Neural progenitor cell (in vitro differentiated cells): ENCODE measurements around the gene NEURL4. TPM values are rescaled to one million over a fixed set of nuclear protein-coding genes. Genes with fewer than 3 reads are reported as not detected.

ENCODE experiments used
- DNase-seq: peaks from one replicate; pipeline ENCODE4 v3.0.0-alpha.2; 2016; ENCODE audit warnings: low spot score
- H2AFZ ChIP-seq: fragments of 200-600 bp; sonication (generic); replicated peaks from 2 replicates; pipeline ENCODE4 v1.6.1; 2016; ENCODE audit warnings: antibody characterized with exemption
- H3F3A ChIP-seq: fragments of 200-600 bp; sonication (generic); 2 replicates; pipeline ENCODE4 v1.6.1; 2016; ENCODE audit warnings: antibody characterized with exemption, low read depth
- H3K27ac ChIP-seq: fragments of 200-600 bp; sonication (generic); 2 replicates; pipeline ENCODE4 v1.5.1; 2016; ENCODE audit warnings: mild to moderate bottlenecking
- H3K27me3 ChIP-seq: fragments of 200-600 bp; sonication (generic); 2 replicates; pipeline ENCODE4 v1.6.1; 2016; ENCODE audit warnings: mild to moderate bottlenecking, moderate library complexity
- H3K36me3 ChIP-seq: fragments of 200-600 bp; sonication (generic); 2 replicates; pipeline ENCODE4 v1.5.1; 2016
- H3K4me1 ChIP-seq: fragments of 200-600 bp; sonication (generic); 2 replicates; pipeline ENCODE4 v1.6.1; 2016; ENCODE audit warnings: mixed run types
- H3K4me2 ChIP-seq: fragments of 200-600 bp; sonication (generic); 2 replicates; pipeline ENCODE4 v1.6.1; 2016
- H3K4me3 ChIP-seq: fragments of 200-600 bp; sonication (generic); 2 replicates; pipeline ENCODE4 v1.5.1; 2016
- H3K79me2 ChIP-seq: fragments of 200-600 bp; sonication (generic); 2 replicates; pipeline ENCODE4 v1.6.1; 2016; ENCODE audit warnings: low read depth
- H3K9ac ChIP-seq: fragments of 200-600 bp; sonication (generic); 2 replicates; pipeline ENCODE4 v1.6.1; 2016
- H3K9me3 ChIP-seq: fragments of 200-600 bp; sonication (generic); 2 replicates; pipeline ENCODE4 v1.5.1; 2016; ENCODE audit warnings: low read depth
- H4K20me1 ChIP-seq: fragments of 200-600 bp; sonication (generic); 2 replicates; pipeline ENCODE4 v1.6.1; 2016; ENCODE audit warnings: low read depth
- H3K27ac Mint-ChIP-seq: 3 replicates; pipeline ENCODE4 v1.8.0; 2021; ENCODE audit warnings: mixed read lengths
- H3K27me3 Mint-ChIP-seq: 2 replicates; pipeline ENCODE4 v1.8.0; 2022; ENCODE audit warnings: low read depth, mild to moderate bottlenecking, inconsistent platforms, moderate library complexity, mixed read lengths; ENCODE audit not compliant: insufficient read depth
- H3K36me3 Mint-ChIP-seq: 3 replicates; pipeline ENCODE4 v1.8.0; 2021; ENCODE audit warnings: mixed read lengths
- H3K4me1 Mint-ChIP-seq: 3 replicates; pipeline ENCODE4 v1.8.0; 2021; ENCODE audit warnings: mixed read lengths
- H3K4me3 Mint-ChIP-seq: 3 replicates; pipeline ENCODE4 v1.8.0; 2021; ENCODE audit warnings: mild to moderate bottlenecking, moderate library complexity, mixed read lengths
- H3K9me3 Mint-ChIP-seq: 3 replicates; pipeline ENCODE4 v1.8.0; 2020; ENCODE audit warnings: mixed read lengths
- CTCF ChIP-seq: fragments of 200-600 bp; sonication (generic); IDR thresholded peaks from 2 replicates; pipeline ENCODE4 v1.5.1; 2017; ENCODE audit warnings: antibody characterized with exemption, mild to moderate bottlenecking
- EZH2 ChIP-seq: fragments of 200-600 bp; sonication (generic); IDR thresholded peaks from 2 replicates; pipeline ENCODE4 v1.6.1; 2017; ENCODE audit warnings: antibody characterized with exemption, mild to moderate bottlenecking, moderate library complexity
- EZH2phosphoT487 ChIP-seq: fragments of 200-600 bp; sonication (generic); IDR thresholded peaks from 2 replicates; pipeline ENCODE4 v1.6.1; 2017; ENCODE audit warnings: antibody characterized with exemption
- total RNA-seq: library from RNA; depleted of rRNA; stranded (reverse); fragments of >200 nt; gene quantifications from 2 replicates; pipeline ENCODE4 v1.2.3, GENCODE V29; 2015; ENCODE audit warnings: low replicate concordance

Gene NEURL4
- total RNA-seq, 1 donor from 2014 or later = 5.1 TPM

GRCh38 chr17:7352503-7352889 lies 23.4 kb upstream of the NEURL4 start:
- Histone ChIP-seq H3K27me3 (peaks cover 8% of the 10 kb centered on the region), H4K20me1 (peaks cover 7% of the 10 kb centered on the region), H3K4me1 (peaks cover 9% of the 10 kb centered on the region), H3K36me3 (no peaks in the 10 kb centered on the region), H2AFZ (no peak overlapping the region), H3K9ac (peak overlapping the region; percentile 67), H3K4me2 (peak overlapping the region; percentile 88), H3K27ac (no peak overlapping the region), H3F3A (peaks cover 45% of the 10 kb centered on the region), H3K79me2 (no peaks in the 10 kb centered on the region), H3K9me3 (no peaks in the 10 kb centered on the region), H3K4me3 (peak overlapping the region; percentile 79)
- Mint-ChIP-seq H3K36me3 (no peaks in the 10 kb centered on the region), H3K4me3 (peak overlapping the region; percentile 91), H3K9me3 (no peaks in the 10 kb centered on the region), H3K27me3 (peaks cover 10% of the 10 kb centered on the region), H3K27ac (peak overlapping the region; percentile 92), H3K4me1 (peaks cover 55% of the 10 kb centered on the region)
- no peak for DNase-seq
- TF ChIP-seq EZH2phosphoT487 (no peak), CTCF (no peak), EZH2 (no peak)

- H3K9me3 Mint-ChIP-seq = no peaks in the 10 kb centered on the region
Measured at GRCh38 chr17:7351665-7352502, 22.7 kb upstream of the NEURL4 start, which contains the start of gene KCTD11. TSS of gene KCTD11 (plus strand) at chr17:7352162.

GRCh38 chr17:7348478-7349242 lies 19.5 kb upstream of the NEURL4 start:
- H3K27me3 ChIP-seq = peaks cover 8% of the 10 kb centered on the region
- no peak overlapping the region for H2AFZ ChIP-seq
- no peak overlapping the region for H3K27ac ChIP-seq
- no peaks in the 10 kb centered on the region for H3K36me3 ChIP-seq
- Mint-ChIP-seq H3K4me3 (peak overlapping the region; percentile 91), H3K27me3 (peaks cover 9% of the 10 kb centered on the region), H3K36me3 (no peaks in the 10 kb centered on the region), H3K27ac (no peak overlapping the region), H3K9me3 (no peaks in the 10 kb centered on the region), H3K4me1 (peaks cover 35% of the 10 kb centered on the region)
- H3K4me2 ChIP-seq = no peak overlapping the region
- H3K4me1 ChIP-seq = peaks cover 9% of the 10 kb centered on the region
- DNase-seq = no peak
- H3K79me2 ChIP-seq = no peaks in the 10 kb centered on the region
- no peak overlapping the region for H3K4me3 ChIP-seq
- no peak overlapping the region for H3K9ac ChIP-seq
- H4K20me1 ChIP-seq = peaks cover 7% of the 10 kb centered on the region
- TF ChIP-seq CTCF (no peak), EZH2phosphoT487 (no peak), EZH2 (no peak)
- H3F3A ChIP-seq = peaks cover 46% of the 10 kb centered on the region
- H3K9me3 ChIP-seq = no peaks in the 10 kb centered on the region

More at GRCh38 chr17:7351665-7352502, 22.7 kb upstream of the NEURL4 start, which contains the start of gene KCTD11:
- Mint-ChIP-seq H3K4me1 (peaks cover 55% of the 10 kb centered on the region), H3K4me3 (peak within 1 kb of the TSS; percentile 91), H3K27me3 (peaks cover 10% of the 10 kb centered on the region), H3K27ac (peak within 1 kb of the TSS; percentile 92), H3K36me3 (no peaks in the 10 kb centered on the region)
- TF ChIP-seq CTCF (peak; percentile 62), EZH2phosphoT487 (no peak)
- Histone ChIP-seq H3K9ac (peak within 1 kb of the TSS; percentile 67), H2AFZ (no peak within 1 kb of the TSS), H3K4me3 (peak within 1 kb of the TSS; percentile 79), H3K4me1 (peaks cover 9% of the 10 kb centered on the region), H4K20me1 (peaks cover 7% of the 10 kb centered on the region), H3K9me3 (no peaks in the 10 kb centered on the region), H3K4me2 (peak within 1 kb of the TSS; percentile 88), H3F3A (peaks cover 45% of the 10 kb centered on the region), H3K27me3 (peaks cover 8% of the 10 kb centered on the region), H3K27ac (peak within 1 kb of the TSS; percentile 78), H3K79me2 (no peaks in the 10 kb centered on the region), H3K36me3 (no peaks in the 10 kb centered on the region)
- peak; percentile 96 for DNase-seq
